ENCODE measurements around the gene ZNF335.
"Not testable (repeated sequence)": the region's sequence is repeated elsewhere in the genome, so short reads cannot be mapped to it uniquely, and the experiment has no call there.

ZNF335 gene

DNA sequence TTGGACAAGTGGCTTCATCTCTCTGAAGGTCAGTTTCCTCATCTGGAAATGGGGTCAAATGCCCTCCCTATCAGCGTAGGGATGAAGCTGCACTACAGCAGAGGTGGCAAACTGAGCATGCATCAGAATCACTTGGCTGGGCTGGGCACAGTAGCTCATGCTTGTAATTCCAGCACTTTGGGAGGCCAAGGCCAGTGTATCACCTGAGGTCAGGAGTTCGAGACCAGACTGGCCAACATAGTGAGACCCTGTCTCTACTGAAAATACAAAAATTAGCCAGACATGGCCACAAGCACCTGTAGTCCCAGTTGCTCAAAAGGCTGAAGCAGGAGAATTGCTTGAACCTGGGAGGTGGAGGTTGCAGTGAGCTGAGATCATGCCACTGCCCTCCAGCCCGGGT lies 30.0 kb upstream of the ZNF335 start:
- DNase-seq: no peak

DNA sequence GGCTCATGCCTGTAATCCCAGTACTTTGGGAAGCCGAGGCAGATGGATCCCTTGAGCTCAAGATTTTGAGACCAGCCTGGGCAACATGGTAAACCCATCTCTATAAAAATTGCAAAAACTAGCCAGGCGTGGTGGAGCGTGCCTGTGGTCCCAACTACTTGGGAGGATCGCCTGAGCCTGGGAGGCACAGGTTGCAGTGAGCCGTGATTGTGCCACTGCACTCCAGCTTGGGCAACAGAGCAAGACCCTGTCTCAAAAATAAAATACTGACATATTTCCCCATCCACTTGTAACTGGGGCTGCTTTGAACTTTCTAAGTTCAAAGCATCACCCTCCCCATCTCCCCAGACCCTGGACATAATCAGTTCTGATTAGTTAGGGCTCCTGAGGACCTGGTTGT lies 29.5 kb upstream of the ZNF335 start:
- DNase-seq: no peak

DNA sequence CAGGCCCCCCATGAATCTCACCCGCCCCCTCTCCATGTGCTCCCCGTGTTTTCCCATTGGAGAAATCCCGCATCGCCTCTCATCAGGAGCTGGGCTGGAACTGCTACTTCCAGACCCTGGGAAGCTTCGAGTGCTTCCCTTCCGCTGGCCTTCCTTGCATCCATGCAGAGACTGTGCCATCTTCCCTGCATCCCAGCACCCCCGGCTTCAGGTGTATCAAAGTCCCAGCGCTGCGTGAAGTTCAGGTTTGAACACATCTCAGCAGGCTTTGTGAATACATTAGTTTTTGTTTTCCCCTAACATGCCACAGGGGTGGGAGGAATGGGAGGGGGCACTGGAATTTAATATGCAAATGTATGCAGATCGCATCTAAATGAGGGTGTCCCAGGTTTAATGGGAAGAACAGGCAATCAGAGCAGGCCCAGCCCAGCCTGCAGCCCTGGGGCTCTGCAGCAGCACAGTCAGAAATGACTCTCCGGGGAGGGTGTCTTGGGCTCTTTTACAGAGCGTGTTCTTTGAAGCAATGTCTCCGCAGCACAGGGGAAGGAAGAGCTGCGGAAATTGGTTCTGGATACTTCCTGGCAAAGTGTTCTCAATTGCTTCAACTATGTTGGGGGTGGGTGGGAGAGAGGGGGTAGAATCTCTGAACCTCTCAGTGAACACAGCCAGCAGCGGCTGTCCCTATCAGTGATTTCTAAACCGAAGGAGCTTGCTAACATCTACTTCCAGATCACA lies 28.4 kb upstream of the ZNF335 start:
- no peak for DNase-seq

DNA sequence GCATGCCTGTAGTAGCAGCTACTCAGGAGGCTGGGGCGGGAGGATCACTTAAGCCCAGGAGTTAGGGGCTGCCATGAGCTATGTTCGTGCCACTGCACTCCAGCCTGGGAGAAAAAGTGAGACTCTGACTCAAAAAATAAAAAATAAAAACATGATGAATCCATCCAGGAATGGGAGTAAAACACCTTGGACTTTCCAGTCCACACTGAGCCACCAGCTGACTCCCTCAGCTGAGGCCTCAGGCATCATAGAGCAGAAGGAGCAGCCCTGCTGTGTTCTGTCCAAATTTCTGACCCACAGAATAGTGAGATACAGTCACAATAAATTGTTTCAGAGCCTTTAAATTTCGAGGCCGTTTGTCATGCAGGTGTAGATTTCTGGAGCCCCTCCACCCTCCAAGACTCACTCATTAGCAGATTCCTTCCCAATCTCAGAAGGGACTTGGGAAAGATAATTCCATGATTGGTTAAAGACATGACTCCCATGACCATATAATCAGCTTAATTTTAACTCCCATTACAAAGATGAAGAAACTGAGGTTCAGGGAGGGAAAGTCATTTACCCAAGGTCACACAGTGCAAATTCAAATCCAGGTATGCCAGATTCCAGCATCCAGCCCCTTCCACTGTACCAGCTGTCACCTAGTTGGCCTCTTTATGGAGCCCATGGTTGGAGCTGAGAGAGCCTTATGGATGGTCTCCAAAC lies 27.7 kb upstream of the ZNF335 start:
- DNase-seq: no peak

DNA sequence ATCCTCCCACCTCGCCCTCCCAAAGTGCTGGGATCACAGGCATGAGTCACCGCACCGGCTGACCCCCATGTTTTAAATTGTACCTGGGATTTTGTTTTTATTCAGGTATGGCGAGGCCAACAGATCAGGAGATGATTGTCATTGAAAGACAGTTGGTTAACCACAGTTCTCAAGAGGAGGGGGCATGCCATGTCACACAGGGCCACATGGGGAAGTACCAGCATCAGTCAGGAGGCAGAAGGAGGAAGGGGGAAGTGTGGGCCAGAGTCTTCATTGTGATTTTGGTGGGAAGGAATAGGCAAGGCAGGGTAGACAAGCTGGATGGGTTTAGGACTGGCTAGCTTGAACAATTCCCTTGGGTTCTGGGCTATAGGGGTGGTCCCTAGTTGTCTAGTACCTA lies 26.8 kb upstream of the ZNF335 start:
- DNase-seq: no peak

DNA sequence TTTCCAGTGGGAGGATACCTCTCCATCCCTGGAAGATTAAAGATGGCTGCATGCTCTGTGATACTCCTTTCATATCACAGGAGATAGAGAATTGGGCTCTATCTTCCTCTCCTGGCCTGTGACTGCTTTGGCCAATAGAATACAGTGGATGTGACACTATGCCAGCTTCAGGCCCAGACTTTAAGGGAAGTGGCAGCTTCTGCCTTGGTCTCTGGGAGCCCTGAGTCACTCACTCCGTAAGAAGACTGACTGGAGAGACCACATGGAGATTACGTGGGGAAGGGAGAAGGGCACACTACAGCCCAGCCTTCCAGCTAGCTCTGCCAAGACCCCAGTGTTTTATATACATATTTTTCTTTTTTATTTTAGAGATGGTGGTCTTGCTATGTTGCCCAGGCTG lies 26.3 kb upstream of the ZNF335 start:
- DNase-seq: no peak

DNA sequence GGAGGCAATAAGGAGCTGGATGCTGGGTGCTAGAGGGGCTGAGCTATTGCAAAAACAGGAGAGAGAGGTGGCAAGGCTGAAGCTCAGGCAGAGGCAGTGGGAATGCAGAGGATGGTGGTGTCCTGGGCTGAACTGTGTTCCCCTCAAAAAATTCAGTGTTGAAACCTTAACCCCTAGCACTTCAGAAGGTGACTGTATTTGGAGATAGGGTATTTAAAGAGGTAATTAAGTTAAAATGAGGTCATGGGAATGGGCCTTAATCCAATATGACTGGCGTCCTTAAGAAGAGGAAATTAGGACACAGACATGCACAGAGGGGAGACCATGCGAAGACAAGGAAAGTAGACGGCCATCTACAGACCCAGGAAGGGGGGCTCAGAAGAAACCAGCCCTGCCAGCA lies 25.2 kb upstream of the ZNF335 start:
- no peak for DNase-seq

DNA sequence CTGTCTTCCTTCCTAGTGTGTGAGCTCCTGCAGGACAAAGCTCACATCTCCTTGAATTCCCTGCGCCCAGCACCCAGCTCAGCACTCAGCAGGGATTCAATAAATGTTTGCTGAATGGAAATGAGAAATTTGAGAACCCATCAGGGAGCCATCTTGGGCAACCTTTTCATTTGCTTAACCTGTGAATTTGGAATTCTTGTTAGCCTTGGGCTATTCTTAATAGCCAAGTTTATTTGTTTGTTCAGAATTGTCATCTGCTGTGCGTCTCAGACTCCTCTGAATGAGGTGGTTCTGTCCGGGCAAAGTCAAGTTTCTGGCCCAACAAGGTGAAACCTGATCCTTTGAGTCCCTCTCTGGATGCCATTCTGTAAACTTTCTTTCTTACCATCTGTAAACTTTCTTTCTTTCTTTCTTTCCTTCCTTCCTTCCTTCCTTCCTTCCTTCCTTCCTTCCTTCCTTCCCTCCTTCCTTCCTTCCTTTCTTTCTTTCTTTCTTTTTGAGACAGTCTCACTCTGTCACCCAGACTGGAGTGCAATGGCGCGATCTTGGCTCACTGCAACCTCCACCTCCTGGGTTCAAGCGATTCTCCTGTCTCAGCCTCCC lies 23.6 kb upstream of the ZNF335 start:
- DNase-seq: not testable (repeated sequence)

DNA sequence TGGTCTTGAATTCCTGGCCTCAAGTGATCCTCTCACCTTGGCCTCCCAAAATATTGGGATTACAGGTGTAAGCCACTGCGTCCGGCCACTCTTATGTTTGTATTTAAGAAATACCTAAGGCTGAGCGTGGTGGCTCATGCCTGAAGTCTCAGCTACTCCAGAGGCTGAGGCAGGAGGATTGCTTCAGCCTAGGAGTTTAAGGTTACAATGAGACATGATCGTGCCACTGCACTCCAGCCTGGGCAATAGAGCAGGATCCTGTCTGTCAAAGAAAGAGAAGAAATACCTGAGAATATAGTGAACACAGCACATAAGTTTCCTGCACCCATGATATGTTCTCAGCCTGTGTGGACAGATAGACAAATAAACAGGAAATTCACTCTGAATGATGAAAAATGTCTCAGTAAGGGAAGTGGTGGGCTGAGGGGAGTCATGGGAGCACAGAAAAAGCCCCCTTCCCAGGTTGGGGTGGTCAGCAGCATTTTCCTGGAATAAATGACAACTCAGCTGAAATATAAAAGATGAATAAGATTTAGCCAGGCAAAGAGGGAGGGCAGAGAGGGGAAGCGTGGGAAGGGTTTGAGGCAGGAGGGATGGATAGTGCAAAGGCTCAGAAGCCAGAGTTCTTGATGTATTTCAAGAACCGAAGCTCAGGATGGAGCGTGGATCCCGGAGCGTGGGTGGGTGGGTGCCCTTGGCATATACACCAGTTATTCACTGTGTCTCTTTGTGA lies 22.9 kb upstream of the ZNF335 start:
- no peak for DNase-seq

DNA sequence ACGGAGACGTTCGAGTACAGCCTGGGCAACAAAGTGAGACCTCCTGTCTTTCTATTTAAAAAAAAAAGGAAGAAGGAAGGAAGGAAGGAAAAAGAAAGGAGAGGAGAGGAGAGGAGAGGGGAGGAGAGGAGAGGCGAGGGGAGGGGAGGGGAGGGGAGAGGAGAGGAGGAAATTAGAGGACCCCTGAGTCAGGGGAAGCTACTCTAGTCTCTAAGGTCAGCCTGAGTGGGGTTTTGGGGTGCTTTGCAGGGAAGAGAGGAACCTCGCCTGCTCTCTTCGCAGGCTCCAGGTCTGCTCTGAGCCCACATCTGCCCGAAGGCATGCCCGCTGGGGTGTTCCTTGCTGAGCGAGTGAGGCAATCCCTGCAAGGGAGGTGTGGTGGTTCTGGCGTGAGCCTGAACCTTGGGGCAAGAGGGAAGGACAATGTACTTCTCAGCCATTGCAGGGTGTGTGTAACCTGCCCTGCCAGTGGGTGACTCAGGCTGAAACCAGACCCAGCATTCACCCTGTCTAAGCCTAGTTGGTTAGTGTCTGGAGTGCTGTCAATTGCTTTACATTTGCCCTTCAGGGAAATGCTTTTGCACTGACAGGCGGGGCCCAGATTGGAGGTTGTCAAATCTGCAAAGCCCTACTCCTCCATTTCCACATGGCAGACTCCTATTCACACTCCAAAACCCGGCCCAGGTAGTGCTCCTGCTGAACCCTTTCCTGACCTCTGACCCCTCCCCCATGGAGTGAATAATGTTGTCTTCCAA lies 21.4 kb upstream of the ZNF335 start:
- DNase-seq: no peak

DNA sequence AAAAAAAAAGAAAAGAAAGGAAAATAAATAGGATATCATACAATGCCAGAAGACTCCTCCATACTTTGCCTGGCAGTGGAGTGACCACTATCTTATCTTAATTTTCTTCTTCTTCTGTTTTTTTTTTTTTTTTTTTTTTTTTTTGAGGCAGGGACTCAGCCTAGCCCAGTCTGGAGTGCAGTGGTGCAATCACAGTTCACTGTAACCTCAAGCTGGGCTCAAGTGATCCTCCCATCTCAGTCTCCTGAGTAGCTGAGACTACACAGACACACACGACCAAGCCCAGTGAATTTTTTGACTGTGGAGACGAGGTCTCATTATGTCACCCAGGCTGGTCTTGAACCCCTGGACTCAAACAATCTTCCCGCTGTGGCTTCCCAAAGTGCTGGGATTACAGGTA lies 19.6 kb upstream of the ZNF335 start:
- DNase-seq: no peak

DNA sequence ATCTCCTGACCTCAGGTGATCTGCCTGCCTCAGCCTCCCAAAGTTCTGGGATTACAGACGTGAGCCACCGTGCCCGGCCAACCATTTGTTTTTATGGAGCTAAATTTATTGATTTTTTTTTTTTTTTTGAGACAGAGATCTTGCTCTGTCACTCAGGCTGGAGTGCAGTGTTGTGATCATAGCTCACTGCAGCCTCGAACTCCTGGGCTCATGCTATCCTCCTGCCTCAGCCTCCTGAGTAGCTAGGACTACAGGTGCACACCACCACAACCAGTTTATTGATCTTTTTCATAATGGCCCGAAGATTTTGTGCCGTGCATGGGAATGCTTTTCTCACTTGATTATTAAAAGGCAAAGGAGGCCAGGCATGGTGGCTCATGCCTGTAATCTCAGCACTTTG lies 16.8 kb upstream of the ZNF335 start:
- not testable (repeated sequence) for DNase-seq

DNA sequence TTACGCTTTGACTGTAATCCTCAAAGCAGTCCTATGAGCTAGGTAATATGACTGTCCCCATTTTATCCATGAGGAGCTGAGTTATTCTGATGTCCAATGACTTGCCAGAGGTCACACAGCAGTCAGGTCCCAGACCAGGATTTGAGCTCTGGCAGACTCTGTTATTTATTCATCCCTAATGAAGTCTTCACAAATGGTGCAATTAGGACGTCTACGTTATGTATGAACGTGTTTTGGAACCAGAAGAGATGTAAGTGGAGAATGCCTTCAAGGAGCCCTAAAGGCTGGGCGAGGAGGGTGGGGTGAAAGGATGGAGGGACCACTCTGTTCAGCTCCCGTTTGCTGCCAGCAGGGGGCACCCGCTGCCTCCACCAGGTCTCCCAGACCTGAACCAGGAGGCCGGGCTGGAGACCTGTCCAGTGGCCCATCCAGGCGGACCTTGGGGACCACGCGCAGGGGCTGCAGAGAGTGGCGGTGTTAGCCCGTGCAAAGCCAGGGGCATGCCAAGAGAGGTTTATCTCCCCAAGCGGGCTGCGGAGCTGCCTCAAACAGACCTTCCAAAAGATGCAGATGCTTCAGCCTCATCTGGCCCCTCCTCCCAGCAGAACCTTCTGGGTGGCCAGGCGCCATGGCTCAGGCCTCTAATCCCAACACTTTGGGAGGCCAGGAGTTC lies 15.2 kb upstream of the ZNF335 start:
- peak; percentile 37 for DNase-seq

DNA sequence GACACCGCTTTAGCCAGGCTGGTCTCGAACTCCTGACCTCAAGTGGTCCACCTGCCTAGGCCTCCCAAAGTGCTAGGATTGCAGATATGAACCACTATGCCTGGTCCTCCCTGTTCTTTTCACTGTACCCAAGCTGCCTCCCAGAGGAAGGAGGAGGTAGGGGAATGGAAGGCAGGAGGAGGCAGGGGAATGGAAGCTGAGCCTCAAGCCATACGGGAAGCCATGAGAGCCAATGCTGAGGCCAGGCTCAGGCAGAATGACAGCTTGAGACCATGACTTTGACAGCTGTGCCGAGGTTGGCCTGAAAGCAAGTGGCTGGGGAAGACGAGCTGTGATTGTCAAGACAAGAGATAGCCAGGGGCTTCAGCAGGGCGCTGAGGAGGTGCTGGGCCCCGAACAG lies 13.6 kb upstream of the ZNF335 start:
- DNase-seq: no peak

DNA sequence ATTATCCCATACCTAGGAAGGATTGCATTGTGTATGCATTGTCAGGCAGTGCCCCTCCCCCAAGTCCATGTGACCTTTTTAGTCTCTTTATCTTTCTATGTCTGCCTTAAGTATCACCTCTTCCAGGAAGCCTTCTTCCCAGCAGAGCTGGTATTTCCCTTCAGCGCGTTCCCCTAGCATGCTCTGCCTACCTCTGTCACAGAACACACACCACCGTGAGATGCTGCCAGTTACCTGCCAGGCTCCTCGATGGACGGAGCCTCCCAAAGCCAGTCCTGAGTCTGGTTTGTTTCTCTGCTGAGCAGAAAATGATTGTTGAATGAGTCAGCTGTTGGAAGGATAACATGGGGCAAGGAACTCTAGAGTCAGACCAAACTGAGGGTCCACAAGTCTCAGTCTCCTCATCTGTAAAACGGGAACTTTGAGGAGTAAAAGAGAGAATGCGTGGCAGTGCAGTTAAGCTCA lies 11.3 kb upstream of the ZNF335 start:
- DNase-seq: no peak

DNA sequence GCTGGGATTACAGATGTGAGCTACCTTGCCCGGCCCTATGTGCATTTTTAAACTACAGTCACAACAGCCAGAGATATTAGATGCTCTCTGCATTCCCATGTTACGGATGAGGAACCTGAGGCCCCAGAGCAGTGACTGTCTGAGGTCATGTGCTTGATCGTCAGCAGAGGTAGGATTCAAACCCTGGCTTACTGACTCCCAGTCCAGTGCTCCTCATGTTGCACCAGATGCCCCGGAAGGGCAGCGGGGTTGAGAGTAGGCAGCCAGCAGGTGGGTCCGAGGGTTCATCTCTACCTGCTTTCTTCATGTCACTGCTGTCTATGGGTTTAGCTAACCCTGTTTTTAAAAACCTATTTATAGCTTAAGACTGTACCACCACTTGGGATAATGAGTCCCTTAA lies 9.3 kb upstream of the ZNF335 start:
- DNase-seq: no peak

DNA sequence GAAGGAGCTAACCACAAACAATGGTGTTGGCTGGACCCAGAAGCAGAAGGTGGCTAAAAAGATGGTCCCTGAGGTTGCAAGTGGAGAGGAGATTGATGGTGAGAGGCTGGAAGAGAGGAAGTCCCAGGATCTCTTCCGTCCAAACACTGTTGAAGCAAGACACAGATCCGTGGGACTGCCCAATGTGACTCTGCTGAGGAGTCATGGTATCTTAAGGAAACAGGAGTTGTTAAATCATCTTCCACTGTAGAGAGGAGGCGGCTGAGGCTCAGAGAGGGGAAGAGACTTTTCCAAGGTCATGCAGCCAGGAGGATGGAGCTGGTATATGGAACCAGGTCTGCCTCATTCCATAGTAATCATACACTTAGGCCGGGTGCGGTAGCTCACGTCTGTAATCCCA lies 4.1 kb upstream of the ZNF335 start:
- DNase-seq: no peak

DNA sequence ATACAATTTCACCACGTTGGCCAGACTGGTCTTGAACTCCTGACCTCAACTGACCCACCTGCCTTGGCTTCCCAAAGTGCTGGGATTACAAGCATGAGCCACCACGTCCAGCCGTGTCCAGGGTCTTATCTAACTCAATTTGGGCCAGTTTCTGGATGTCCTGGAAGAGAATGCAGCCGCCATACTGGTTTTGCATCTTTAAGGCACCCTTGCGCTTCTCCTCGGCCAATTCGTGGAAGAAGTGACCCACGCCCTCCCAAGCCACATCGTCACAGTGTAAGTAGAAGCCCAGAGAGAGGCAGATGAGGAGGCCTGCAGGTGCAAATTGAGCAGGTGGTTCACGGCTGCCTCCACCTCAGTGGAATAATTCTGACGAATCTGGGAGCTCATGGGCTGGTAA lies 3.7 kb upstream of the ZNF335 start:
- DNase-seq: no peak

DNA sequence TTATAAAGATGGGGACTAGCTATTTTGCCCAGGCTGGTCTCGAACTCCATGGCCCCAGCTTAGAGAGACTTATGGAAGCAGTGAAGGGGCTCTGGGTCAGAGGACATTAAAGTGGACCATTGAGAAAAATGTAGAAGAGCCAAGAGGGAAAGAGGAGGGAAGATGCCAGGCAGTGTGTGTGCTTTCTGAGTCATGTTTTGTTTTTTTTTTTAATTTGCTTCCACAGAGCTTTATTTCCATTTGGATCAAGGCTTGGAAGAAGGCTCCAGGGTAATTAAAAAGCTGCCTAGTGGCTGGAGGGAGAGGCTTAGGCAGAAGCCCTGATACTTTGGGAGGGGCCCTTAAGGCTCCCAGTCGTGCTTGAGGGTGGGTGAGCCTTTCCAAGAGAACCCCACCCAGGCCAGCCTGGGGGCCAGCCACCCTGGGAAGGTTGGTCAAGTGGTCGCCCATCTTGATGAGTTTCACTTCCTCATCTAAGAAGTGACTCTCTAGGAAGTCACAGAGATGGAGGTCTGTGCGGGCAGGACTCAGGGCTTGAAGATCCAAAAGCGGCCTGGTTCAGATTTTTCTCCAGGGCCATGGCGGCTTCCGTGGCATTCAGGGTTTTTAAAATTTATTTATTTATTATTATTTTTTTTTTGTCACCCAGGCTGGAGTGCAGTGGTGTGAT lies 3.0 kb upstream of the ZNF335 start:
- DNase-seq: no peak

DNA sequence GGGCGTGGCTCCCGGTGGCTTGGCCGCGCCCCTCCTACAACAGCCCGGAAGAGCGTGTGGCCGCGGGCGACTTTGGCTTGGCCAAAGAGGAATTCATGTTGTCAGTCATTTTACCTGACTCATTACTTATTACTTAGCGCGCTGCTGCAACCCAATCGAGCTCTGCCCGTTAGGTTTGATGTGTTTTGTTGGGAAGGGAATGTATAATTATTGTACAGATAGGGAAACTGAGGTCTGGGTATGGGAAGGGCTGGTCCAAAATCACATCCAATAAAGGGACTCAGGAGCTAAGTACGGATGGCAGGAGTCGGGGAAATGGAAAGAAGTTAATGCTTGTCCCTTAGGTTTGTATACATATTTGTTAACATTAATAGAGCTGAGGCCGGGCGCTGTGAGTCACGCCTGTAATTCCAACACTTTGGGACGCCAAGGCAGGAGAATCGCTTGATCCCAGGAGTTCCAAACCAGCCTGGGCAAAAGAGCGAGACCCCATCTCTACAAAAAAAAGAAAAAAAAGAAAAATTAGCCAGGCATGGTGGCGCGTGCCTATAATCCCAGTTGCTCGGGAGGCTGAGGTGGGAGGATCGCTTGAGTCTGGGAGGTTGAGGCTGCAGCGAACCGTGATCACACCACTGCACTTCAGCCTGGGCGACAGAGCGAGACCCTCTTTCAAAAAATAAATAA lies 639 bp upstream of the ZNF335 start:
- DNase-seq: no peak

DNA sequence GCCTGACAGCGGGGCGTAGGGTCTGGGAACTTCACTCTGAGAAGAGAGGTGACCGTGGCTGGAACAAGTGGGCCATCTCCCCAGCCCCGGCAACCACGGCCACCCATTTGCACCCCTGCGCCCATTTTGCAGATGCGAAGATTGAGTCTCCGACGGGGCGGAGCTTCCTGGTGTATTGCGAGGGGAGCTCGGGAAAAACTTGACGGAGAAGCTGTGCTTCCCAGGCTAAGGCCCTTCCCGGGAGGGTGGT lies 653 bp downstream of the ZNF335 start:
- DNase-seq: no peak
